Ascending aorta (tissue), 2 donors: ENCODE data around the gene ZSWIM5. TPM values are rescaled to one million over a fixed set of nuclear protein-coding genes. Genes with fewer than 3 reads are reported as not detected.

ENCODE experiments used
- DNase-seq, 2 donors: peaks; one replicate each; pipeline ENCODE4 v3.0.0-alpha.2; 2019; ENCODE audit warnings: low spot score in 2 of 2
- H3K27ac ChIP-seq, 2 donors: fragments of 200-600 bp; sonication (generic); one replicate each; pipeline ENCODE4 v1.5.1; 2016 to 2017; ENCODE audit warnings: mild to moderate bottlenecking in 1 of 2
- H3K27me3 ChIP-seq: fragments of 200-600 bp; sonication (generic); one replicate; pipeline ENCODE4 v1.5.1; 2017
- H3K36me3 ChIP-seq, 2 donors: fragments of 200-600 bp; sonication (generic); one replicate each; pipeline ENCODE4 v1.5.1; 2016
- H3K4me1 ChIP-seq, 2 donors: fragments of 200-600 bp; sonication (generic); one replicate each; pipeline ENCODE4 v1.5.1; 2016 to 2017; ENCODE audit warnings: mild to moderate bottlenecking in 1 of 2
- H3K4me3 ChIP-seq, 2 donors: fragments of 200-600 bp; sonication (generic); one replicate each; pipeline ENCODE4 v1.5.1; 2016 to 2017; ENCODE audit warnings: mild to moderate bottlenecking in 1 of 2
- H3K9me3 ChIP-seq, 2 donors: fragments of 200-600 bp; sonication (generic); one replicate each; pipeline ENCODE4 v1.5.1; 2016
- CTCF ChIP-seq, 3 experiments: fragments of 200-600 bp in 2 of 3; fragments of 450-650 bp in 1 of 3; sonication (generic) in 2 of 3; IDR thresholded peaks; one replicate each; pipeline ENCODE4 v1.5.1; 2016 to 2019; ENCODE audit warnings: antibody characterized with exemption in 3 of 3, mild to moderate bottlenecking in 1 of 3, moderate library complexity in 1 of 3
- intact Hi-C: fragments of 100-400 bp; cut with DNase I; formaldehyde crosslinking; loops from one replicate; pipeline ENCODE4 v1.15.1; 2023
- total RNA-seq: library from RNA; depleted of rRNA; stranded (reverse); fragments of >200 nt; gene quantifications from one replicate; pipeline ENCODE4 v1.1.0, GENCODE V29; 2016

Gene ZSWIM5
- total RNA-seq, 1 donor from 2014 or later = 1.2 TPM

- Histone ChIP-seq H3K9me3 (no peaks in the 10 kb centered on the region), H3K36me3 (peaks cover 21 to 25% of the 10 kb centered on the region in 2 donors), H3K27ac (no peak overlapping the region), H3K4me1 (no peaks in the 10 kb centered on the region), H3K4me3 (no peak overlapping the region), H3K27me3 (no peaks in the 10 kb centered on the region)
- intact Hi-C loops = no loop called here
- DNase-seq = no peak
- TF ChIP-seq CTCF (IDR thresholded peaks at IDR 0.05) = no peak
These were observed 207.2 kb downstream of the ZSWIM5 start for GRCh38 chr1:44999232-44999631.

GRCh38 chr1:44995467-44996238 lies 210.8 kb downstream of the ZSWIM5 start:
- no peak for DNase-seq
- Histone ChIP-seq H3K9me3 (no peaks in the 10 kb centered on the region), H3K4me3 (no peak overlapping the region), H3K36me3 (no peaks in the 10 kb centered on the region), H3K27me3 (no peaks in the 10 kb centered on the region), H3K4me1 (no peaks in the 10 kb centered on the region), H3K27ac (no peak overlapping the region)
- TF ChIP-seq CTCF (IDR thresholded peaks at IDR 0.05) = no peak
- intact Hi-C loops = no loop called here

- DNase-seq = no peak
- Histone ChIP-seq H3K36me3 (no peaks in the 10 kb centered on the region), H3K4me3 (no peak overlapping the region), H3K27ac (no peak overlapping the region), H3K9me3 (no peaks in the 10 kb centered on the region), H3K27me3 (no peaks in the 10 kb centered on the region), H3K4me1 (no peaks in the 10 kb centered on the region)
- intact Hi-C loops = no loop called here
- no peak for TF ChIP-seq CTCF (IDR thresholded peaks at IDR 0.05)
These were observed 212.0 kb downstream of the ZSWIM5 start for GRCh38 chr1:44994309-44994898.

GRCh38 chr1:44988531-44989156 lies 217.8 kb downstream of the ZSWIM5 start:
- no peak overlapping the region for H3K27ac ChIP-seq
- DNase-seq = no peak
- intact Hi-C loops = loop anchor here (5.0 kb wide), 1 partner anchor 256 kb away; the partner anchor contains the start of gene RNU5D-1

More at GRCh38 chr1:44988531-44989156, 217.8 kb downstream of the ZSWIM5 start:
- Histone ChIP-seq H3K36me3 (no peaks in the 10 kb centered on the region), H3K4me3 (no peak overlapping the region), H3K9me3 (no peaks in the 10 kb centered on the region), H3K4me1 (peaks cover 5 to 22% of the 10 kb centered on the region in 2 donors), H3K27me3 (no peaks in the 10 kb centered on the region)
- TF ChIP-seq CTCF (IDR thresholded peaks at IDR 0.05) = no peak
